WTC11 (cell line): ENCODE measurements around the gene OVCA2. TPM values are rescaled to one million over a fixed set of nuclear protein-coding genes. Genes with fewer than 3 reads are reported as not detected.

Source experiments
- ARID4B ChIP-seq: sonication (generic); formaldehyde crosslinking; IDR thresholded peaks from 2 replicates; pipeline ENCODE4 v1.8.0; 2023; ENCODE audit warnings: missing genetic modification reagents, mild to moderate bottlenecking, borderline replicate concordance
- ATF6 ChIP-seq: sonication (generic); formaldehyde crosslinking; IDR thresholded peaks from 2 replicates; pipeline ENCODE4 v1.8.1; 2023; ENCODE audit warnings: mild to moderate bottlenecking, missing genetic modification reagents
- CDX4 ChIP-seq: fragments of 250-450 bp; sonication (Bioruptor Pico); IDR thresholded peaks from 2 replicates; pipeline ENCODE4 v1.9.0; 2021; ENCODE audit warnings: moderate library complexity, mild to moderate bottlenecking, inconsistent platforms, borderline replicate concordance
- CREM ChIP-seq: sonication (generic); formaldehyde crosslinking; IDR thresholded peaks from 2 replicates; pipeline ENCODE4 v1.8.1; 2022; ENCODE audit warnings: mild to moderate bottlenecking, missing genetic modification reagents, moderate library complexity
- FOXP1 ChIP-seq: sonication (generic); formaldehyde crosslinking; IDR thresholded peaks from 2 replicates; pipeline ENCODE4 v1.8.0; 2022; ENCODE audit warnings: missing genetic modification reagents, mild to moderate bottlenecking, moderate library complexity, borderline replicate concordance
- FOXP4 ChIP-seq: sonication (generic); formaldehyde crosslinking; IDR thresholded peaks from 2 replicates; pipeline ENCODE4 v1.8.0; 2022; ENCODE audit warnings: mild to moderate bottlenecking, missing genetic modification reagents
- GRHL2 ChIP-seq: fragments of 250-450 bp; sonication (Bioruptor Pico); IDR thresholded peaks from 2 replicates; pipeline ENCODE4 v1.8.0; 2022; ENCODE audit warnings: mild to moderate bottlenecking, moderate library complexity; ENCODE audit not compliant: insufficient replicate concordance, severe bottlenecking
- JUN ChIP-seq: sonication (generic); formaldehyde crosslinking; IDR thresholded peaks from 2 replicates; pipeline ENCODE4 v1.8.0; 2023; ENCODE audit warnings: mild to moderate bottlenecking, missing genetic modification reagents
- MXD4 ChIP-seq: fragments of 250-450 bp; sonication (Bioruptor Pico); IDR thresholded peaks from 2 replicates; pipeline ENCODE4 v1.8.0; 2021; ENCODE audit warnings: mild to moderate bottlenecking, moderate library complexity, borderline replicate concordance
- MYBL2 ChIP-seq: sonication (generic); formaldehyde crosslinking; IDR thresholded peaks from 2 replicates; pipeline ENCODE4 v1.8.1; 2023; ENCODE audit warnings: mild to moderate bottlenecking, moderate library complexity, missing genetic modification reagents
- OVOL2 ChIP-seq: fragments of 250-450 bp; sonication (Bioruptor Pico); IDR thresholded peaks from 2 replicates; pipeline ENCODE4 v1.9.0; 2021; ENCODE audit warnings: mild to moderate bottlenecking, borderline replicate concordance
- RELA ChIP-seq: sonication (generic); formaldehyde crosslinking; IDR thresholded peaks from 2 replicates; pipeline ENCODE4 v1.8.1; 2022; ENCODE audit warnings: missing genetic modification reagents, mild to moderate bottlenecking, borderline replicate concordance
- SOX15 ChIP-seq: fragments of 250-450 bp; sonication (Bioruptor Pico); IDR thresholded peaks from 2 replicates; pipeline ENCODE4 v1.9.0; 2021; ENCODE audit warnings: mild to moderate bottlenecking
- TEAD1 ChIP-seq: sonication (generic); formaldehyde crosslinking; IDR thresholded peaks from 2 replicates; pipeline ENCODE4 v1.8.0; 2022; ENCODE audit warnings: mild to moderate bottlenecking, missing genetic modification reagents
- TP53 ChIP-seq: sonication (generic); formaldehyde crosslinking; IDR thresholded peaks from 2 replicates; pipeline ENCODE4 v1.8.1; 2023; ENCODE audit warnings: mild to moderate bottlenecking, missing genetic modification reagents
- ZNF232 ChIP-seq: sonication (generic); formaldehyde crosslinking; IDR thresholded peaks from 2 replicates; pipeline ENCODE4 v1.8.0; 2022; ENCODE audit warnings: mild to moderate bottlenecking, missing genetic modification reagents
- ZNF263 ChIP-seq: sonication (generic); formaldehyde crosslinking; IDR thresholded peaks from 2 replicates; pipeline ENCODE4 v1.8.1; 2022; ENCODE audit warnings: low read depth, mild to moderate bottlenecking, moderate library complexity, missing genetic modification reagents
- ZNF423 ChIP-seq: fragments of 250-450 bp; sonication (Bioruptor Pico); IDR thresholded peaks from 2 replicates; pipeline ENCODE4 v2.1.2; 2022; ENCODE audit warnings: mild to moderate bottlenecking, moderate library complexity
- total RNA-seq: library from RNA; stranded (reverse); gene quantifications from 3 replicates; pipeline ENCODE4 v1.2.3, GENCODE V29; 2021
- TF ChIP-seq, protein P1 (sequence below): sonication (generic); formaldehyde crosslinking; conservative IDR thresholded peaks from 2 replicates; pipeline ENCODE4 v1.8.1; 2023; ENCODE audit warnings: mild to moderate bottlenecking, low read depth, missing genetic modification reagents, moderate library complexity
- TF ChIP-seq, protein P2 (sequence below): sonication (generic); formaldehyde crosslinking; IDR thresholded peaks from 2 replicates; pipeline ENCODE4 v1.8.0; 2022; ENCODE audit warnings: missing genetic modification reagents
- TF ChIP-seq, protein P3 (sequence below): sonication (generic); formaldehyde crosslinking; IDR thresholded peaks from 2 replicates; pipeline ENCODE4 v1.8.1; 2022; ENCODE audit warnings: low read depth, missing genetic modification reagents, borderline replicate concordance

Gene OVCA2
- total RNA-seq, 1 experiment from 2014 or later = 23.5 TPM

DNA sequence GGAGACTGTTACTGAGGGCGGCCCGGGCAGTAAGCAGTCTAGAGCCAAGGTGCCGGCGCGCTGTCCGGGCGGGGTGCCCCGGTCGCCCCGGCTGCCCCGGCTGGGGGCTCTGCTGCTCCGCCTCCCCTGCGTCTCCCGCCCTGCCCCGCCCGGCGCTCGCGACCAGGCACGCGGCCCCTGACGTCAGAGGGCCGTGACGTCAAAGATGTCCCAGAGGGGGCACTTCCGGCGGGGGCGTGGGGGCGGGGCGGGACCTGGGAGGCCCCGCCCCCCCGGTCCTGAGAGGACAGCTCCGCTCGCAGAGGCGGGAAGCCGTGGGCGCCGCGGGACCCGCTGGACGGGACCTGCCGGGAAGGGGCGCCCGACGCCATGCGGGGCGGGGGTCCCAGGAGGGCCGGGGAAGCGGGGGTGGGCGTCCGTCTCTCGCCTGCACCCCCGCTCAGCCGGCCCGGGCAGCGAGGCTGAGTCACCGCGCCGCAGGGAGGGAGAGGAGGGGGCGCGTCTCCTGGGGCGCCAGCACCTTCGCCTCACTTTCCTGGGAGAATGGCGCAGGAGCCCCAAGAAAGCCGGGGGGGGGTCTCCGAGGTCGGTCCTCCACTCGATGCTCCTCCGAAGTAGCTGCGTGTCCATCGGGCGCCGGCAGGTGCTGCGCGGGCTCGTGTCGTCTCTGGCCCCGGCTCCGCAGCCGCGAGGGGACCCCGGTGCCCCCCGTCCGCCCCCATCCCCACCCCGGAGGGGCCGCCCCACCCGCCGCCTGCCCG lies 8.7 kb downstream of the OVCA2 start (continued):
- TF ChIP-seq CDX4 (no peak), FOXP1 (CRISPR knock-in tag) (no peak), ZNF232 (no peak), MXD4 (no peak), TP53 (CRISPR knock-in tag) (0 out of 2 replicates have a peak, but pooled peaks have one; percentile 0), MYBL2 (CRISPR knock-in tag) (no peak), ZNF263 (CRISPR knock-in tag) (no peak), ZNF423 (no peak), CREM (CRISPR knock-in tag) (0 out of 2 replicates have a peak, but pooled peaks have one; percentile 59), ATF6 (CRISPR knock-in tag) (no peak), ARID4B (CRISPR knock-in tag) (no peak), OVOL2 (CRISPR knock-in tag) (no peak), TEAD1 (CRISPR knock-in tag) (no peak), RELA (CRISPR knock-in tag) (no peak), JUN (CRISPR knock-in tag) (no peak), FOXP4 (no peak), SOX15 (no peak), GRHL2 (no peak)
- TF ChIP-seq, protein P1, sequence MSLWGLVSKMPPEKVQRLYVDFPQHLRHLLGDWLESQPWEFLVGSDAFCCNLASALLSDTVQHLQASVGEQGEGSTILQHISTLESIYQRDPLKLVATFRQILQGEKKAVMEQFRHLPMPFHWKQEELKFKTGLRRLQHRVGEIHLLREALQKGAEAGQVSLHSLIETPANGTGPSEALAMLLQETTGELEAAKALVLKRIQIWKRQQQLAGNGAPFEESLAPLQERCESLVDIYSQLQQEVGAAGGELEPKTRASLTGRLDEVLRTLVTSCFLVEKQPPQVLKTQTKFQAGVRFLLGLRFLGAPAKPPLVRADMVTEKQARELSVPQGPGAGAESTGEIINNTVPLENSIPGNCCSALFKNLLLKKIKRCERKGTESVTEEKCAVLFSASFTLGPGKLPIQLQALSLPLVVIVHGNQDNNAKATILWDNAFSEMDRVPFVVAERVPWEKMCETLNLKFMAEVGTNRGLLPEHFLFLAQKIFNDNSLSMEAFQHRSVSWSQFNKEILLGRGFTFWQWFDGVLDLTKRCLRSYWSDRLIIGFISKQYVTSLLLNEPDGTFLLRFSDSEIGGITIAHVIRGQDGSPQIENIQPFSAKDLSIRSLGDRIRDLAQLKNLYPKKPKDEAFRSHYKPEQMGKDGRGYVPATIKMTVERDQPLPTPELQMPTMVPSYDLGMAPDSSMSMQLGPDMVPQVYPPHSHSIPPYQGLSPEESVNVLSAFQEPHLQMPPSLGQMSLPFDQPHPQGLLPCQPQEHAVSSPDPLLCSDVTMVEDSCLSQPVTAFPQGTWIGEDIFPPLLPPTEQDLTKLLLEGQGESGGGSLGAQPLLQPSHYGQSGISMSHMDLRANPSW (CRISPR knock-in tag) = no peak
- TF ChIP-seq, protein P2, sequence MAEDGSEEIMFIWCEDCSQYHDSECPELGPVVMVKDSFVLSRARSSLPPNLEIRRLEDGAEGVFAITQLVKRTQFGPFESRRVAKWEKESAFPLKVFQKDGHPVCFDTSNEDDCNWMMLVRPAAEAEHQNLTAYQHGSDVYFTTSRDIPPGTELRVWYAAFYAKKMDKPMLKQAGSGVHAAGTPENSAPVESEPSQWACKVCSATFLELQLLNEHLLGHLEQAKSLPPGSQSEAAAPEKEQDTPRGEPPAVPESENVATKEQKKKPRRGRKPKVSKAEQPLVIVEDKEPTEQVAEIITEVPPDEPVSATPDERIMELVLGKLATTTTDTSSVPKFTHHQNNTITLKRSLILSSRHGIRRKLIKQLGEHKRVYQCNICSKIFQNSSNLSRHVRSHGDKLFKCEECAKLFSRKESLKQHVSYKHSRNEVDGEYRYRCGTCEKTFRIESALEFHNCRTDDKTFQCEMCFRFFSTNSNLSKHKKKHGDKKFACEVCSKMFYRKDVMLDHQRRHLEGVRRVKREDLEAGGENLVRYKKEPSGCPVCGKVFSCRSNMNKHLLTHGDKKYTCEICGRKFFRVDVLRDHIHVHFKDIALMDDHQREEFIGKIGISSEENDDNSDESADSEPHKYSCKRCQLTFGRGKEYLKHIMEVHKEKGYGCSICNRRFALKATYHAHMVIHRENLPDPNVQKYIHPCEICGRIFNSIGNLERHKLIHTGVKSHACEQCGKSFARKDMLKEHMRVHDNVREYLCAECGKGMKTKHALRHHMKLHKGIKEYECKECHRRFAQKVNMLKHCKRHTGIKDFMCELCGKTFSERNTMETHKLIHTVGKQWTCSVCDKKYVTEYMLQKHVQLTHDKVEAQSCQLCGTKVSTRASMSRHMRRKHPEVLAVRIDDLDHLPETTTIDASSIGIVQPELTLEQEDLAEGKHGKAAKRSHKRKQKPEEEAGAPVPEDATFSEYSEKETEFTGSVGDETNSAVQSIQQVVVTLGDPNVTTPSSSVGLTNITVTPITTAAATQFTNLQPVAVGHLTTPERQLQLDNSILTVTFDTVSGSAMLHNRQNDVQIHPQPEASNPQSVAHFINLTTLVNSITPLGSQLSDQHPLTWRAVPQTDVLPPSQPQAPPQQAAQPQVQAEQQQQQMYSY (CRISPR knock-in tag) = no peak
- TF ChIP-seq, protein P3, sequence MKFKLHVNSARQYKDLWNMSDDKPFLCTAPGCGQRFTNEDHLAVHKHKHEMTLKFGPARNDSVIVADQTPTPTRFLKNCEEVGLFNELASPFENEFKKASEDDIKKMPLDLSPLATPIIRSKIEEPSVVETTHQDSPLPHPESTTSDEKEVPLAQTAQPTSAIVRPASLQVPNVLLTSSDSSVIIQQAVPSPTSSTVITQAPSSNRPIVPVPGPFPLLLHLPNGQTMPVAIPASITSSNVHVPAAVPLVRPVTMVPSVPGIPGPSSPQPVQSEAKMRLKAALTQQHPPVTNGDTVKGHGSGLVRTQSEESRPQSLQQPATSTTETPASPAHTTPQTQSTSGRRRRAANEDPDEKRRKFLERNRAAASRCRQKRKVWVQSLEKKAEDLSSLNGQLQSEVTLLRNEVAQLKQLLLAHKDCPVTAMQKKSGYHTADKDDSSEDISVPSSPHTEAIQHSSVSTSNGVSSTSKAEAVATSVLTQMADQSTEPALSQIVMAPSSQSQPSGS (CRISPR knock-in tag) = no peak
